Fibroblast of skin of scalp (primary cell): ENCODE measurements around the gene FGF4.

Experiments used
- DNase-seq: peaks from one replicate; pipeline ENCODE4 v3.0.0-alpha.2; 2013

FGF4 gene

GRCh38 chr11:69721106-69721505, 54.0 kb downstream of the FGF4 start:
- DNase-seq: no peak
